Astrocyte of the spinal cord (primary cell): ENCODE measurements around the gene FOSB.

Experiments
- DNase-seq: peaks from one replicate; pipeline ENCODE4 v3.0.0; 2011; ENCODE audit warnings: low read depth, low spot score
- H3K4me3 ChIP-seq: 2 replicates; pipeline ENCODE4 v1.5.1; 2011; ENCODE audit warnings: low read depth, mild to moderate bottlenecking, low read length, moderate library complexity
- CTCF ChIP-seq: IDR thresholded peaks from 2 replicates; pipeline ENCODE4 v1.5.1; 2012; ENCODE audit warnings: low read depth, mild to moderate bottlenecking, low read length, inconsistent platforms
- in situ Hi-C: cut with HindIII; loops from 2 replicates; pipeline ENCODE4 v1.10.0; 2017; ENCODE audit warnings: low sequenced_read_pairs

Gene FOSB

GRCh38 chr19:45448425-45448756, 19.4 kb upstream of the FOSB start:
- H3K4me3 ChIP-seq, result no peak overlapping the region
- no peak for TF ChIP-seq CTCF
- DNase-seq, result no peak
- in situ Hi-C loops, result no loop called here

- in situ Hi-C loops, result no loop called here
- DNase-seq, result peak; percentile 45
- TF ChIP-seq CTCF, result no peak
- no peak overlapping the region for H3K4me3 ChIP-seq
Observed at GRCh38 chr19:45448887-45449299, 18.9 kb upstream of the FOSB start.

GRCh38 chr19:45450012-45450333, 17.8 kb upstream of the FOSB start:
- no peak for DNase-seq
- in situ Hi-C loops, result no loop called here
- peak overlapping the region; percentile 52 for H3K4me3 ChIP-seq
- TF ChIP-seq CTCF, result no peak

GRCh38 chr19:45451131-45451849, 16.5 kb upstream of the FOSB start:
- no peak for TF ChIP-seq CTCF
- DNase-seq, result peak; percentile 74
- H3K4me3 ChIP-seq, result peak overlapping the region; percentile 74
- in situ Hi-C loops, result no loop called here

GRCh38 chr19:45451850-45452387, 15.9 kb upstream of the FOSB start:
- no peak for DNase-seq
- in situ Hi-C loops, result no loop called here
- H3K4me3 ChIP-seq, result no peak overlapping the region
- no peak for TF ChIP-seq CTCF

GRCh38 chr19:45455707-45456499, 11.9 kb upstream of the FOSB start:
- no peak overlapping the region for H3K4me3 ChIP-seq
- in situ Hi-C loops, result no loop called here
- peak; percentile 100 for DNase-seq
- no peak for TF ChIP-seq CTCF
